Prostate gland (tissue), 2 donors: ENCODE results near the gene ZBTB37. TPM values are rescaled to one million over a fixed set of nuclear protein-coding genes. Genes with fewer than 3 reads are reported as not detected.

Experiments
- DNase-seq: peaks from one replicate; pipeline ENCODE4 v3.0.0-alpha.2; 2019; ENCODE audit warnings: low spot score
- H3K27ac ChIP-seq, 2 donors: fragments of 200-600 bp; sonication (generic); 2 replicates each; pipeline ENCODE4 v1.5.1; 2017 to 2019
- H3K27me3 ChIP-seq: fragments of 200-600 bp; sonication (generic); replicated peaks from 2 replicates; pipeline ENCODE4 v1.5.1; 2019; ENCODE audit not compliant: insufficient read depth
- H3K36me3 ChIP-seq, 2 donors: fragments of 200-600 bp; sonication (generic); 1 replicate in 1 of 2; 2 replicates in 1 of 2; pipeline versions ENCODE4 v1.5.1 to v1.8.1; 2017 to 2019
- H3K4me1 ChIP-seq: fragments of 200-600 bp; sonication (generic); replicated peaks from 2 replicates; pipeline ENCODE4 v1.5.1; 2019
- H3K4me3 ChIP-seq, 2 donors: fragments of 200-600 bp; sonication (generic); 2 replicates each; pipeline ENCODE4 v1.5.1; 2017 to 2019
- H3K9me3 ChIP-seq: fragments of 200-600 bp; sonication (generic); 2 replicates; pipeline ENCODE4 v1.5.1; 2017
- POLR2A ChIP-seq: fragments of 450-650 bp; IDR thresholded peaks from one replicate; pipeline ENCODE4 v1.6.1; 2016; ENCODE audit warnings: antibody characterized with exemption, mild to moderate bottlenecking
- POLR2AphosphoS5 ChIP-seq: sonication (generic); formaldehyde crosslinking; IDR thresholded peaks from one replicate; pipeline ENCODE4 v1.6.1; 2017; ENCODE audit warnings: antibody characterized with exemption
- WGBS: methylation state at CpG from one replicate; pipeline ENCODE4 v1.1.5; 2018; 5-methylcytosine and 5-hydroxymethylcytosine counted together
- intact Hi-C: fragments of 100-400 bp; cut with DNase I; formaldehyde crosslinking; loops from one replicate; pipeline ENCODE4 v1.14.2; 2022
- small RNA-seq, 2 donors: library from RNA; depleted of rRNA; stranded (forward); fragments of <200 nt; gene quantifications; one replicate each; pipeline ENCODE3, GENCODE V24; 2016
- total RNA-seq, 2 donors: library from RNA; depleted of rRNA; stranded (reverse); fragments of >200 nt; gene quantifications; one replicate each; pipeline ENCODE4 v1.1.0, GENCODE V29; 2016
- TF ChIP-seq, protein P1 (sequence below), 4 experiments: fragments of 200-600 bp in 2 of 4; fragments of 450-650 bp in 2 of 4; sonication (generic) in 2 of 4; IDR thresholded peaks; 1 replicate in 3 of 4; 2 replicates in 1 of 4; pipeline ENCODE4 v1.5.1; 2016 to 2019; ENCODE audit warnings: antibody characterized with exemption in 4 of 4, mild to moderate bottlenecking in 2 of 4, moderate library complexity in 2 of 4

ZBTB37 gene
- total RNA-seq, 2 donors from 2014 or later, result 6.6 to 14.7 TPM

DNA sequence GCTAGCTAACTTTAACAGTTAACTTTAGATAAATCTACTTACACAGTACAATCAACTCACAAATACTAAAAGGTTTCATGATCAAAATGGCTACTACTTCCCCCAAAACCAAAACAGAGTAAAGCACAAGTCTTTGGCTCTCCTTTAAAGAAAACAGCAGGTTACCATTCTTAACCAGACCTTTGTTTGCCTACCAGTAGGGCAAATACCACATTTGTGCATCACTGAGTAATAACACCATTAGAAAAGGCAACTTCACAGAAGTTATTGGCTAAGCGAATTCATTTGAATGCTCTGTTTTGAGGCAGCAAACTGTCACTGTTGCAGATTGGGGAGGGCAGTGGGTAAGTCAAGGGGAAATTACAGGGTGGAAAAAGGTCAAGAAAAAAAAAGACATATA lies 66.3 kb downstream of the ZBTB37 start:
- 94% methylated on average over 1 of the region's 1 CpG for WGBS
- Histone ChIP-seq H3K27me3 (no peaks in the 10 kb centered on the region), H3K27ac (no peak overlapping the region), H3K36me3 (no peaks in the 10 kb centered on the region), H3K4me1 (no peaks in the 10 kb centered on the region), H3K9me3 (no peaks in the 10 kb centered on the region), H3K4me3 (no peak overlapping the region)
- TF ChIP-seq POLR2AphosphoS5 (no peak), POLR2A (no peak)
- intact Hi-C loops, result no loop called here
- no peak for DNase-seq

DNA sequence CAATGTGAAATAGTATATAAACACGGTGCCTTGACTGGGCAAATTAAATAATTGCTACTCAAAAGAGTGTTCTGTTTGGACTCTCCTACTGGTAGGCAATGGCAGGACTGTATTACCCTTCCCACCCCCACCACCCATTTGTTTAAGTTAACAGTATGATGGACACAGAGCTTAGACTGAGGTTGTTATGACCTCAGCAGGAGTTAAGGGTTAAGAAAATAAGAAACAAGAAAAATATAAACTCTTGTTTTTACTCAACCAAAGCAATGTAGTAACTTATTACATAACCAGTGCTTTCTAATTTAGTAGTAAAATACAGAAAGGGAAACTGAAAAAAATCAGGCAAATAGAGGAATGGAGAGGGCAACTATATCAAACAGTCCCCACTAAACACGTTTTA lies 68.9 kb downstream of the ZBTB37 start:
- Histone ChIP-seq H3K27ac (no peak overlapping the region), H3K9me3 (no peaks in the 10 kb centered on the region), H3K36me3 (no peaks in the 10 kb centered on the region), H3K4me3 (no peak overlapping the region), H3K4me1 (no peaks in the 10 kb centered on the region), H3K27me3 (no peaks in the 10 kb centered on the region)
- TF ChIP-seq POLR2A, result no peak
- no peak for TF ChIP-seq POLR2AphosphoS5
- TF ChIP-seq, protein P1, sequence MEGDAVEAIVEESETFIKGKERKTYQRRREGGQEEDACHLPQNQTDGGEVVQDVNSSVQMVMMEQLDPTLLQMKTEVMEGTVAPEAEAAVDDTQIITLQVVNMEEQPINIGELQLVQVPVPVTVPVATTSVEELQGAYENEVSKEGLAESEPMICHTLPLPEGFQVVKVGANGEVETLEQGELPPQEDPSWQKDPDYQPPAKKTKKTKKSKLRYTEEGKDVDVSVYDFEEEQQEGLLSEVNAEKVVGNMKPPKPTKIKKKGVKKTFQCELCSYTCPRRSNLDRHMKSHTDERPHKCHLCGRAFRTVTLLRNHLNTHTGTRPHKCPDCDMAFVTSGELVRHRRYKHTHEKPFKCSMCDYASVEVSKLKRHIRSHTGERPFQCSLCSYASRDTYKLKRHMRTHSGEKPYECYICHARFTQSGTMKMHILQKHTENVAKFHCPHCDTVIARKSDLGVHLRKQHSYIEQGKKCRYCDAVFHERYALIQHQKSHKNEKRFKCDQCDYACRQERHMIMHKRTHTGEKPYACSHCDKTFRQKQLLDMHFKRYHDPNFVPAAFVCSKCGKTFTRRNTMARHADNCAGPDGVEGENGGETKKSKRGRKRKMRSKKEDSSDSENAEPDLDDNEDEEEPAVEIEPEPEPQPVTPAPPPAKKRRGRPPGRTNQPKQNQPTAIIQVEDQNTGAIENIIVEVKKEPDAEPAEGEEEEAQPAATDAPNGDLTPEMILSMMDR (IDR thresholded peaks at IDR 0.05), result no peak
- no peak for DNase-seq
- 84% methylated on average over 2 of the region's 2 CpGs for WGBS
- intact Hi-C loops, result no loop called here

DNA sequence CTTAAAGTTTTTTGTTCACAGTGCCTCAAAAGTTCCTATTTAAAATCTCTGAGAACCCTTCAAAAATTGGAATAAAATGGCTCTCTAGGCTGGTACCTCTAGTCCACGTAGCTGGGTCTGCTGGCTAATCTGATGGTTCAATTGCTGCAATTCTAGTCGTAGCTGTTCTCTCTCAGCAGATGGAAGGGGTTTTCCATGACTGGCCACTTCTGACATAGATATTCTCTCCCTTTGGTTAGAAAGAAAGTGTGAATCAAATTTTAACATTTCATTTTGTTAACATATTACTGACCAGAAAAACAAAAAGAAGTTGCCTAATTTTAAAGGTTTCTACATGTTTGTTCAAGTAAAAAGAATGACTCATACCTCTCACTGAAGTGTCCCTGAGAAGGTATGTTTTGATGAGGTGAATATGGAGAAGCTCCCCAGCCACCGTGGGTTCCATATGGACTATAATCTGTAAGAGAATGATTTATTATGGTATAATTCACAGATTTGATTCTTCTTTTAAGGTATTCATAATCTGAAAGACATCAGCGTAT lies 78.3 kb downstream of the ZBTB37 start:
- H3K27me3 ChIP-seq, result no peaks in the 10 kb centered on the region
- TF ChIP-seq POLR2A (no peak), POLR2AphosphoS5 (no peak)
- TF ChIP-seq, protein P1 (IDR thresholded peaks at IDR 0.05), result no peak
- no peak for DNase-seq
- intact Hi-C loops, result no loop called here
- H3K36me3 ChIP-seq, result peaks cover 3 to 14% of the 10 kb centered on the region in 2 donors
- no peaks in the 10 kb centered on the region for H3K9me3 ChIP-seq
- H3K4me3 ChIP-seq, result no peak overlapping the region
- 77% methylated on average over 4 of the region's 4 CpGs for WGBS
- no peak overlapping the region for H3K27ac ChIP-seq
- no peaks in the 10 kb centered on the region for H3K4me1 ChIP-seq

DNA sequence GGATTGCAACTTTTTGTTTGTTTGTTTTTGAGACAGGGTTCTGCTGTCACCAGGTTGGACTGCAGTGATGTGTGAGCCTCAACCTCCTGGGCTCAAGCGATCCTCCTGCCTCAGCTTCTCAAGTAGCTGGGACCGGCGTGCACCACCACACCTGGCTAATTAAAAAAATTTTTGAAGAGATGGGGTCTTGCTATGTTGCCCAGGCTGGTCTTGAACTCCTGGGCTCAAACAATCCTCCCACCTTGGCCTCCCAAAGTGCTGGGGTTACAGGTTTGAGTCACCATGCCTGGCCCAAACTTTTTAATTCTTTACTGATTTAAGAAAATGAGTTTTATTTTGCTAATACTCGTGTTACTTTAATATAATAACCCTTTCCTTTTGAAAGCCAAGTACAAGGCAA lies 80.4 kb downstream of the ZBTB37 start:
- no peaks in the 10 kb centered on the region for H3K4me1 ChIP-seq

More for the DNA sequence above, 80.4 kb downstream of the ZBTB37 start:
- no peak overlapping the region for H3K27ac ChIP-seq
- no peaks in the 10 kb centered on the region for H3K9me3 ChIP-seq
- intact Hi-C loops, result no loop called here
- no peak for DNase-seq
- no peaks in the 10 kb centered on the region for H3K27me3 ChIP-seq
- H3K36me3 ChIP-seq, result peaks cover 3 to 14% of the 10 kb centered on the region in 2 donors
- no peak overlapping the region for H3K4me3 ChIP-seq
- 96% methylated on average over 4 of the region's 4 CpGs for WGBS
- TF ChIP-seq, protein P1 (IDR thresholded peaks at IDR 0.05), result no peak
- TF ChIP-seq POLR2AphosphoS5 (no peak), POLR2A (no peak)

Small RNA genes lying within 50 kb of the gene (small RNA-seq; reads per million reads assigned to genes)
- 0 to 0.40 reads per million in 2 donors for gene RNA5SP67

Other genes with a start within 250 kb of the ZBTB37 start
- gene TEX50, start 233.0 kb upstream of the ZBTB37 start, total RNA-seq, result 1 to 10 TPM in 1 of 2 donors, not detected in 1; 1.1 TPM
- 1 to 10 TPM in 1 of 2 donors, not detected in 1; 2.3 TPM for gene ANKRD45, start 198.5 kb upstream of the ZBTB37 start, total RNA-seq
- 10 to 100 TPM; 26.3 to 27.6 TPM for gene KLHL20, start 153.4 kb upstream of the ZBTB37 start, total RNA-seq
- gene DARS2, start 43.7 kb upstream of the ZBTB37 start, total RNA-seq, result 10 to 100 TPM; 11.3 to 18.1 TPM
- 1 to 10 TPM; 5.7 to 9.4 TPM for gene CENPL, start 43.5 kb upstream of the ZBTB37 start, total RNA-seq
- gene GAS5, start 391 bp upstream of the ZBTB37 start, total RNA-seq, result 100 to 1,000 TPM; 162 to 223 TPM
- not detected for gene SERPINC1, start 48.9 kb downstream of the ZBTB37 start, total RNA-seq
- 10 to 100 TPM; 20.3 to 34.1 TPM for gene RC3H1, start 154.0 kb downstream of the ZBTB37 start, total RNA-seq